ENCODE data around the gene GRIP1.

The GRIP1 gene

DNA sequence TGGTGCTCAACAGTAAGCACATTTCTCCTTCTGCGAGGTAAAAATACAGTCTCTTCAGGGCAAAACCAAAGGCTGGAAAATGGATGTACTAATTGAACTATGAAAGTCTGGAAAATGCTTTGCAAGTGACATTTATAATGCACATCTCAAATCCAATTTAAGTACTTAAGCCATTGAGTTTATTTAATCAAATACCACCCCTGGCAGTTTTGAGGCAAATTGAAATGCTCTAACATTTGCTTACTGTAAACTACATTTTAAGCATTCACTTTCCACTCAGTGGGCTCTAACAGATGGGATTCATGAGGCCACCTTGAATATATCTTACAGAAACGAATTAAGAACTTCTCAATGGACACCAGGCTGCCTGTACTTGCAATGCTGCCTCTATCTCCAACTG is 306.9 kb downstream of the GRIP1 start:
- no peak overlapping the region for H3K27ac ChIP-seq
- TF ChIP-seq CTCF (IDR thresholded peaks at IDR 0.05) (no peak), ZFX (IDR thresholded peaks at IDR 0.05; ENCODE audit: borderline replicate concordance) (no peak)

- H3K27ac ChIP-seq = no peak overlapping the region
- no peak for TF ChIP-seq ZFX (IDR thresholded peaks at IDR 0.05; ENCODE audit: borderline replicate concordance)
- TF ChIP-seq CTCF (IDR thresholded peaks at IDR 0.05) = no peak
Observed at GRCh38 chr12:66367015-66367667, 311.7 kb downstream of the GRIP1 start.

DNA sequence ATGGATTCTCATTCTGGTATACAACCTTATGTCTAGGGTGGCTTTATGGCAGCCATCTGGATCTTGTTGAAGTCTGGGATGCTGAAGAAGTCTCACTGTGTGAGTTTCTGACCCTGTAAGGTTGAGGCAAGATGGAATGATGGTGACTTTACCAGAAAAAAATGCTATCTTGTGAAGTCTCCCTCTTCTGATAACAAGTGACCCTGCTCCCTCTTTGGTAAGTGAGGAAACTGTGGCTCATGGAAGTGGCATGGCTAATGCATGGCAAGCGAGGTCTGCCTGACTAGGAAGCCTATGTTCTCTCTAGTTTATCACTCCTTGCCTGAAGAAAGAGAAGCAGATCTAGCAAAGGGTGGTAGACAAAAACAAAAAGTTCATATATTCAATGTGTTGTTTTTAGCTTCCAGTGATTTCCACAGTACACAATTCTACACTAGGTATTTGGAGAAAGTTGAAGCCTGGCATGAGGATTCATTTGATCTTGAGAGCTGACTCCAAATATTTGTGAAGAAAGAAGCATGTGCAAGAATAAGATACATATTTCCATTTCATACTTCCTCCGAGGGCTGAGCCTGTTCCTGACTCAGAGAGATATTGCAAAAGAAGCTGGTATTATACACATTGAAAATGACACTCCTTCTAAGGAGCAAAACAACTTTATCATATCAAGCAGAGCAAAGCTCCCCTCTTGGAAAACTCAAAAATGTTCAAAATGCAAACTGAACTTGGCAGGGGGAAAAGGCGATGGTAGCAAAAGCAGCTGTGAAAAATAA is 313.0 kb downstream of the GRIP1 start:
- H3K27ac ChIP-seq = no peak overlapping the region
- TF ChIP-seq ZFX (IDR thresholded peaks at IDR 0.05; ENCODE audit: borderline replicate concordance) (no peak), CTCF (IDR thresholded peaks at IDR 0.05) (no peak)

GRCh38 chr12:66361703-66362102 is 317.2 kb downstream of the GRIP1 start:
- H3K27ac ChIP-seq = no peak overlapping the region
- no peak for TF ChIP-seq CTCF (IDR thresholded peaks at IDR 0.05)
- TF ChIP-seq ZFX (IDR thresholded peaks at IDR 0.05; ENCODE audit: borderline replicate concordance) = no peak

GRCh38 chr12:66359300-66359699 is 319.6 kb downstream of the GRIP1 start:
- no peak for TF ChIP-seq ZFX (IDR thresholded peaks at IDR 0.05; ENCODE audit: borderline replicate concordance)
- no peak for TF ChIP-seq CTCF (IDR thresholded peaks at IDR 0.05)
- no peak overlapping the region for H3K27ac ChIP-seq

DNA sequence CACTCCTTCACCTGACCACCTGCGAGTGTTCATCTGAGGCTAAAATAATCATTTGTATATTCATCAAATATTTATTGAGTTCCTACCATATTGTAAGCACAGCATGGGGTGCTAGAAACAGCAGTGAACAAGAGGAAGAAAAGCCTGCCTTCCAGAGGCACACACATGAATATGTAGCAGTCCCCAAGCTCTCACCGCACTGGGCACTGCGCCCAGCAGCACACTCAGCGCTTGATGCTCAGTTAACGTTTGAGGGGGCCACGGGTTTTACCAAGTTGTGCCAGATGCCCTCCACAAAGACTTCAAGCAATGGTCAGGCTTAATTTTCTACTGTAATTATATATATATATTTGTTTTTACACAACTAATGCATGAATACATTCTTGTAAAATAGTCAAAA is 324.6 kb downstream of the GRIP1 start:
- TF ChIP-seq CTCF (IDR thresholded peaks at IDR 0.05) = no peak
- no peak for TF ChIP-seq ZFX (IDR thresholded peaks at IDR 0.05; ENCODE audit: borderline replicate concordance)
- H3K27ac ChIP-seq = no peak overlapping the region

- TF ChIP-seq ZFX (IDR thresholded peaks at IDR 0.05; ENCODE audit: borderline replicate concordance) = no peak
- TF ChIP-seq CTCF (IDR thresholded peaks at IDR 0.05) = no peak
- H3K27ac ChIP-seq = no peak overlapping the region
Observed at GRCh38 chr12:66352899-66353298, 326.0 kb downstream of the GRIP1 start.

Data from 22Rv1 (cell line).